Measurements from ENCODE around the gene EGFL7.

DNA sequence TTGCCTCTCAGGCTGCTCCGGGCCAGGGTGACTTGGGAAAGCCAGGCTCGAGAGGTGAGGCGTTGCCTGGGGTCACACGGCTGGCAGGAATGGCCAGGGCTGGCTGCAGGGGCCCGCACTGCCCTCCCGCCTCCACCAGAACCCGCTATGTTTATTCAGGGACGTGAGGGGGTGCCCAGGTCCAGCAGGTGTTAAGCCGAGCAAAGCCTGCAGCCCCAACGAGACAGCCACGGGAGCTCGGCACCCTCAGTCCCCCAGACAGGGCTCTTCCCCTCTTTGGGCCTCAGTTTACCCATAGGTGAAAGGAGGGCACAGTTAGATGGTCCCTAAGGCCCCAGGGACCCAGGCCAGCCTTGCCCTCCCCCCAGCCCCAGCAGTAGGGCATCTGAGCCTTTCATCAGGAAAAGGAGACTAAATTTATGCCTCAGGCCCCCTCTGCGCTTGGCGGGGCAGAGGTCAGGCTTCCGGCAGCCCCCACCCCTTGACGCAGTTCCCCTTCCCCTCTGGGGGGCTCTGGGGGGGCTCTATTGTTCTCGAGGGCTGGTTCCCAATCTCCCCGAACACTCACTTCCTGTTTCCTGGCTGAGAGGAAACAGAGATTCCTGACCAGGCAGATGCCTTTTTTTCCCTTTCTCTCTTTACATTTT is 7.1 kb upstream of the EGFL7 start:
- TF ChIP-seq POLR2A (IDR thresholded peaks at IDR 0.05): no peak
- TF ChIP-seq, protein P1, sequence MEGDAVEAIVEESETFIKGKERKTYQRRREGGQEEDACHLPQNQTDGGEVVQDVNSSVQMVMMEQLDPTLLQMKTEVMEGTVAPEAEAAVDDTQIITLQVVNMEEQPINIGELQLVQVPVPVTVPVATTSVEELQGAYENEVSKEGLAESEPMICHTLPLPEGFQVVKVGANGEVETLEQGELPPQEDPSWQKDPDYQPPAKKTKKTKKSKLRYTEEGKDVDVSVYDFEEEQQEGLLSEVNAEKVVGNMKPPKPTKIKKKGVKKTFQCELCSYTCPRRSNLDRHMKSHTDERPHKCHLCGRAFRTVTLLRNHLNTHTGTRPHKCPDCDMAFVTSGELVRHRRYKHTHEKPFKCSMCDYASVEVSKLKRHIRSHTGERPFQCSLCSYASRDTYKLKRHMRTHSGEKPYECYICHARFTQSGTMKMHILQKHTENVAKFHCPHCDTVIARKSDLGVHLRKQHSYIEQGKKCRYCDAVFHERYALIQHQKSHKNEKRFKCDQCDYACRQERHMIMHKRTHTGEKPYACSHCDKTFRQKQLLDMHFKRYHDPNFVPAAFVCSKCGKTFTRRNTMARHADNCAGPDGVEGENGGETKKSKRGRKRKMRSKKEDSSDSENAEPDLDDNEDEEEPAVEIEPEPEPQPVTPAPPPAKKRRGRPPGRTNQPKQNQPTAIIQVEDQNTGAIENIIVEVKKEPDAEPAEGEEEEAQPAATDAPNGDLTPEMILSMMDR (IDR thresholded peaks at IDR 0.05): no peak
- no peak for TF ChIP-seq POLR2AphosphoS5 (IDR thresholded peaks at IDR 0.05)

Data from prostate gland (tissue), 2 donors.